NK-92 treated with Interleukin-12 subunit alpha and Interleukin-12 subunit beta, amount 100 ng/mL, for 24 hours (cell line): Measurements from ENCODE around the gene ATP9B.
"Not testable (repeated sequence)": the region's sequence is repeated elsewhere in the genome, so short reads cannot be mapped to it uniquely, and the experiment has no call there.

Experiments used
- DNase-seq: peaks from one replicate; lab custom pipeline; 2025; lab: John Stamatoyannopoulos, UW

The ATP9B gene

DNA sequence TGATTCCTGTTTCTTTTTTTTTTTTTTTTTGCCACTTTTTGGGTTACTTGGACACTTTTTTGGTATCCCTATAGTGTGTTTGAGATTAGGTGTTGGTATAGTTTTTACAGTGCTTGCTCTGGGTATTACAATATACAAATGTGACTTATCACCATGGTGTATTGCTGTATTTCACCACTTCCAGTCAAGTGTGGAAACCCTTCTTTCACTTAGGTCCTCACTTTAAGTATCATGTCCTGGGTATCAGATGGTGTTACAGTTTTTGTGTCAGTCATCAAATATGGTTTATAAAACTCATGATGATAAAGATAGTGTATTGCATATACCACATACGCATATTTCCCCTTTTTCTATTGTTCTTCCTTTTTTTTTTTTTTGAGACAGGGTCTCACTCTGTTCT is 1.8 kb downstream of the ATP9B start:
- DNase-seq: no peak

DNA sequence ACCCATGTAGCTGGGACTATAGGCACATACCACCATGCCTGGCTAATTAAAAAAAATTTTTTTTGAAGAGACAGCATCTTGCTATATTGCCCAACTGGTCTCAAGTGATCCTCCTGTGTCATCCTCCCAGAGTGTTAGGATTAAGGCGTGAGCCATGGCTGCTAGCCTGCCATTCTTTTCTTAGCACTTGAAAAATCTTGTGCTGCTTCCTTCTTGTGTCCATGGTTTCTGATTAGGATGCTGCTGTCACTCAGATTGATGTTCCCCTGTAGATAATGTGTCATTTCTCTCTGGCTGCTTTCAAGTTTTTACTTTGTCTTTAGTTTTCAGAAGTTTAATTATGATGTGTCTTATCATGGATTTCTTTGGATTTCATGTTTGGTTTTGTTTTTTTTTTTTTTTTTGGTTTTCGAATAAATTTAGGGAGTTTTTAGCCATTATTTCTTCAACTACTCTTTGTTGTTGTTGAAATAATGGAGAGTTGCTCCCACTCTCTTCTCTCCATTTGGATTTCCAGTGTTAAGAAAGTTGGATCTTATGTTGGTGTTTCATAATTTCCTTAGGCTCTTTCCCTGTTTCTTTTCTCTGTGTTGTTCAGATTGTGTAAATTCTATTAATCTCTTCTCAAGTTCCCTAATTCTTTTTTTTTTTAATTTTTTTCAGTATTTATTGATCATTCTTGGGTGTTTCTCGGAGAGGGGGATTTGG is 2.5 kb downstream of the ATP9B start:
- no peak for DNase-seq

GRCh38 chr18:79072655-79073054 is 3.5 kb downstream of the ATP9B start:
- not testable (repeated sequence) for DNase-seq

GRCh38 chr18:79077181-79077580 is 8.0 kb downstream of the ATP9B start:
- DNase-seq: no peak

DNA sequence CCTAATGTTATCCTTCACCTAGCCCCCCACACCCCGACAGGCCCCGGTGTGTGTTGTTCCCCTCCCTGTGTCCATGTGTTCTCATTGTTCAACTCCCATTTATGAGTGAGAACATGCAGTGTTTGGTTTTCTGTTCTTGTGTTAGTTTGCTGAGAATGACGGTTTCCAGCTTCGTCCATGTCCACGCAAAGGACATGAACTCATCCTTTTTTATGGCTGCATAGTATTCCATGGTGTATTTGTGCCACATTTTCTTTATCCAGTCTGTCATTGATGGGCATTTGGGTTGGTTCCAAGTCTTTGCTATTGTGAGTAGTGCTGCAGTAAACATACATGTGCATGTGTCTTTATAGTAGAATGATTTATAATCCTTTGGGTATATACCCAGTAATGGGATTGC is 9.6 kb downstream of the ATP9B start:
- DNase-seq: not testable (repeated sequence)

DNA sequence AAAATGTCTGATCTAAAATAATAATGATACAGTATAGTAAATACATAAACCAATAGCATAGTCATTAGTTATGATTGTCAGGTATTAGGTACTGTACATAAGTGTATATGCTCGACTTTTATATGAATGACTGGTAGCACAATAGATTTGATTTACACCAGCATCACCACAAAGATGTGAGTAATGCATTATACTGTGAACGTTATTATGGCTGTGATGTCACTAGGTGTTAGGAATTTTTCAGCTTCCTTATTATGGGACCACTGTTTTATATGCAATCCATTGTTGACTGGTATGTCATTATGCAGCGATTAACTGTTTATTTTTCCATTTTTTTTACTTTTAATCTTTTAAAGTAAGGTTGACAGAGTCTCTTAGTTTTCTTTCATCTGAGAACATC is 23.7 kb downstream of the ATP9B start:
- DNase-seq: no peak

DNA sequence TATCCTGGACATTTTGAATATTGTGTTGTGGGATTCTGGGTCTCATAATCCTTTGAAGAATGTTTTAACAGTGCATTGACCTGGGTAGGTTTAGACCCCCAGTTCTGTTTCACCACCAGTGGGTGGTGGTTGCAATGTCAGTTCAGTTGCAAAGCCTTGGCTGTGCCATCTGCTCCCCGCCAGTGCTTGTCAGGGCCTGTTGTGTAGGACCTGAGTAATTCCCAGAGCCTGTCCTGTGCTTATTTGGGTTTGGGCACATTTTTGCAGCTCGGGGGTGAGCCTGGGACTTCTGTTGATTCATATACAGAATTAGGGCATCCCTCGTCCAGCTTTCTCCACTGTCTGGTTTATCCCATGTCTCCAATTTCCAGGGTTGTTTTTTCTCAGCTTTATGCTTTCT is 24.8 kb downstream of the ATP9B start:
- DNase-seq: no peak

- no peak for DNase-seq
These were observed 26.0 kb downstream of the ATP9B start for GRCh38 chr18:79095216-79095615.

- no peak for DNase-seq
These were observed 31.8 kb downstream of the ATP9B start for GRCh38 chr18:79100944-79101343.

GRCh38 chr18:79102886-79103285 is 33.7 kb downstream of the ATP9B start:
- DNase-seq: no peak

GRCh38 chr18:79104137-79104536 is 34.9 kb downstream of the ATP9B start:
- DNase-seq: no peak

DNA sequence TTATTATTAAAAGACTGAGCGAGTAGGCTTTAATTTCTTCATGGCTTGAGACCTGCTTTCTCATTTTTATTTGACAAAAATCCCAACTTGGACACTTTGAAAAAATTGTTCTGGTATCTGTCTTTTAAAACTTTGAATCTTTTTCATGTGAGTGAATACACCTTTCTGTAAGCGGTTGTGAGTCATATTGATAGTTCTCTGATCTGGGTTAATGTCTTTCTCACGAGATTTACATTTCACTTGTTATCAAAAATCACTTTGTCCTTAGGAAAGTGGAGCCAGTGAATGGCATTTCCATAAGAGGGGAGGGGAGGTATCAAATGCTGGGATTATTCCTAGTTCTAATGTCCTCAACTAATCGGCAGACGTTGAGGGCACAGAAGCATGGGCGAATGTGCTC is 36.3 kb downstream of the ATP9B start:
- no peak for DNase-seq

GRCh38 chr18:79106084-79106483 is 36.9 kb downstream of the ATP9B start:
- no peak for DNase-seq

- no peak for DNase-seq
These were observed 38.7 kb downstream of the ATP9B start for GRCh38 chr18:79107886-79108285.

- DNase-seq: no peak
These were observed 39.5 kb downstream of the ATP9B start for GRCh38 chr18:79108549-79109215.

- no peak for DNase-seq
These were observed 42.3 kb downstream of the ATP9B start for GRCh38 chr18:79111483-79111882.

DNA sequence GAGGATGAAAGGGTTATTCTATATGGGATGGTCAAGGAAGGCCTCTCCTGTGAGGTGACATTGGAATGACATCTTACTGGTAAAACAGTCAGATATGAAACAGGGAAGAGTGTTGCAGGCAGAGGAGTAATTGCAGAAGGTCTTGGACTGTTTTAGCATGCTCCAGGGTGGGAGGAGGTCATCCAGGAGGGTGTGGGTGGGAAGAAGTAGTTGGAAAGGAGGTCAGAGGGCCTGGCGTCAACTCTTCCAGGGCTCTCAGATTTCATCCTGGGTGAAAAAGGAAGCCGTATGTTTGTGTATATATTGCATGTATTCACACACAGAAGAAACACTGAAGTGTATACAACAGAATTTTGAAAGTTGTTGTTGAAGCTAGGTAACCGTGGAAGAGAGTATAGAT is 48.2 kb downstream of the ATP9B start:
- no peak for DNase-seq

- no peak for DNase-seq
These were observed 48.6 kb downstream of the ATP9B start for GRCh38 chr18:79117788-79118187.

DNA sequence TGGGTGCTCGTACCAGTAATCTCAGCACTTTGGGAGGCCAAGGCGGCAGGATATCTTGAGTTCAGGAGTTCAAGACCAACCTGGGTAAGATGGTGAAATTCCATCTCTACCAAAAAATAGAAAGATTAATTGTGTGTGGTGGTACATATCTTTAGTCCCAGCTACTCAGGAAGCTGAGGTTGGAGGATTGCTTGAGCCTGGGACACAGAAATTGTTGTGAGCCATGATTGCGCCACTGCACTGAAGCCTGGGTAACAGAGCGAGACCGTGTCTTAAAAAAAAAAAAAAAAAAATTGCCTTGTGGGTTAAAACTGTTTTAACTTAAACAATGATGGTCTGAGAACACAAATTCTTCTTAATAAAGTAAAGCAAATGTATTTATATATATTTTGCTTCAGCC is 49.6 kb downstream of the ATP9B start:
- no peak for DNase-seq

GRCh38 chr18:79121746-79122474 is 52.7 kb downstream of the ATP9B start:
- no peak for DNase-seq

- DNase-seq: no peak
These were observed 54.8 kb downstream of the ATP9B start for GRCh38 chr18:79123948-79124347.

- DNase-seq: no peak
These were observed 59.9 kb downstream of the ATP9B start for GRCh38 chr18:79129120-79129519.

DNA sequence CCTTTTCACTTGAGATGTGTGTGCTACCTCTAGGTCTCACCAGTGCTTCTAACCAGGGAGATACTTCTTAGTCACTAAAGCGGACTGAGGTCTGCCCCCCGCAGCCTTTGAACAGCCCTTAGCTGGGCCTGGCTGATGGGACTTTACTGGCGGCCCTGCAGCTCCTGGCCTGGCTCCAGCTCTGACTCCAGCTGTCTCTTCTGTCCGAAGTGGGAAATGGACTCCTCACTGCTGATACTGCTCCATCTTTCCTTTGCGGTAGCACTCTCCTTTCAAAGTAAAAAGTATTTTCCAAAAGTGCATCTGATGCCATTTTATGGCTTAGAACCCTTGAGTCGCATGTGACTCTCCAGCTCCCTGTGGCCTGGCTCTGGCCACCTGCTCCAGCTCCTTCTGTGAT is 64.5 kb downstream of the ATP9B start:
- DNase-seq: no peak
